GM21825 (cell line): Measurements from ENCODE around the gene CTNNA1.

Experiments
- ATAC-seq: cut with Tn5 transposase; IDR thresholded peaks from one replicate; pipeline ENCODE4 v1.9.1; 2021; ENCODE audit warnings: mild to moderate bottlenecking, moderate library complexity; ENCODE audit not compliant: unreplicated experiment

CTNNA1 gene

DNA sequence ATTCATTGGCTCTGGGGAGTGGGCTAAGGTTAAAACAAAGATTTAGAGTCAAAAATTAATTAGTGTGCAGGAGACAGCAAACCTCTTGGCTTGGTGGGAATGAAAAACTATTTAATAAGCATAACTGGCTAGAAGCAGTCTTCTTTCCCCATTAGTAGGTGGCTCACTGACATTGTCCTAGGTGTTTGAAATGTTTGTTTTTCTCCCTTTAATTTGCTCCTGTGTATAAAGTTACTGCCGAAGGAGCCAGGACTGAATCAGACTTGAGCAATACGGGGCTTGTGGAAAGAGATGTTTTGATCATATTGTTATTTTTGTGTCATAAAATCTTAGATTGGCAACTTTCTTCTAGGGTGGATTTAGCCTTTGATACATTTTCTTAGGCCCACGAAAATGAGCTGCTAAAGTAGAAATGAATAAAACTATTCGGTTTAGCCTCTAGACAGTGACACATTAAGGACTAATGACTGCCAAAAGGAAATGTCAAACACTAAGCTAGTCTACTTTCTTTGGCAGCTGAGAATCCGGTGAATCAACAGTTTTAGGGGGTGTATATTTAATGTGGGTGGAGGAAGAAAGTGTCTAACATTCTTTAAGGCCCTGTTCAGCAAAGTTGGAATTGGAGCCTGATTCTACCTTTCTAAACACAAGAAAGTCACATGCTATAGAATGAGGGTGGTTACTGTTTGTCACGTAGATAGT, 91.7 kb downstream of the CTNNA1 start:
- ATAC-seq: no peak

DNA sequence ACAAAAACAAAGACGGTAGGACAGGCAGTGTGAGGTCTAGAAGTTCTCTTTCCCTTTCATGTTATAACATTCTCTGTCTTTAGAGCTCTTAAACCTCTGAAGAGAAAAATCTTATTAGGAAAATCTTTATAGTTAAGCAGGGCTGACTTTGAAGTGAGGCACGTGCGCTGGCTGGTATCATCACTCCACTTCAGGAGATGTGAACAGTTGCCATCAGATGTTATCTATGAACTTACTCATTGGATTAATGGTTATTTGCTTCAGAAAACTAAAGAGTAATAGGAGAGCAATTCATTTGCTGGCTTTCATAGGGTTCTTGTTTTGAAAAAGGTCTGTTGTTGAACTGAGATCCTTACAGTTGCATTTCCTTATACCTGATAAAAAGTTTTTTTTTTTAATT, 96.2 kb downstream of the CTNNA1 start:
- ATAC-seq: no peak

DNA sequence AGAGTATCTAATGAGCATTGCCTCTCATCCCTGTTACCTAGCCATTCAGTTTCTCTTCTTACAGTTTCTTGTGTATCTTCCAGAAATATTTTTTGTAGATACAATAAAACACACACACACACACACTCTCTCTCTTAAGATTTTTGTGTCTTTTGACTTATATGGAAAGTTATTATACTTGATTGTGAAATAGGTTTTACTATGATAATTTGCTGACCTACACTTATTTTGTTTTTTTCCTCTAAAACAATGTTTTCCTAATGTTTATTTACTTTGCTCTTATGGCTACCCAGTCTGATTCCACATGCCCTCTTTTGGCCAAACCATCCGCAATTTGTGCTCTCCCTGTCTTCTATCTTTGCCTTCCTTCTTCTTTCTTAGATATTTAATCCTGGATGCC, 96.7 kb downstream of the CTNNA1 start:
- ATAC-seq: no peak

DNA sequence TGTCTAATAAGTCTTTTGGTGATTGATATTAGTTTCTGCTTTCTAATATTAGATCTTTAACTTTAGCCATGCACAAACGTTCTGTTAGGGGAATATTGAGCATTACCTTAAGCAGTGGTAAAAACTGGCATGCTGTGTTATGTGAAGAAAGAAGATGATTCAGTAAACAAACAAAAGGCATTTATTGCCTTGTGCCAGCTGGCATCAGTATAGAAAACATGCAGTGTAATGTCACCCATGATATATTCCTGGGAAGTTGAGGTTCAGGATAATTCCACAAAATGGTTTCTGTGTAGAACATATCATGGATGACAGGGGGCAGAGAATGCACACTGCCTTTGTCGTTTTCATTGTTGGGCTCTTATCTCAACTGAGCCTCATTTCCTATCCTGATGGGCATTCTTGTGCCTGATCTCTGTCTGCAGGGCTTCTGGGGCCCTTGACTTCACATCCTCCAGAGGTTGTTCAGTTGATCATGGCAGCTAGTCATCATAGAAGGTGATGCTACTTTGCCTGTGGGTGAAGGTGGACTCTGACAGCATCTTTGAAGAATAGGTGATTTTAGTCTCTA, 97.7 kb downstream of the CTNNA1 start:
- ATAC-seq: no peak

DNA sequence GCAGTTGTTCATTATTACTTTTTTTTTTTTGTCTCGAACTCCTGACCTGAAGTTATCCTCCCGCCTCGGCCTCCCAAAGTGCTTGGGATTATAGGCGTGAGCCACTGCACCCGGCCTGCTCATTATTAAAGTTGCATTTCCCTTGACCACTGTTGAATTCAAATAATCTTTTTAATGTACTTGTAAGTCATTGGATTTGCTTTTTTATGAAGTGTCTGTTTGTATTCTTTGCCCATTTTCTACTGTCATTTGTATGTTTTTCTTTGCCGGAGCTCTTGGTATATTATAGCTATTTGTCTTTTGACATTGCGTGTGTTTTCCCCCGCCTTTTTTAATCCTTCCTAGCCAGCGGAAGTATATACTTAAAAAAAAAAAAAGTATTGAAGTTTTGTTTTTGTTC, 99.9 kb downstream of the CTNNA1 start:
- no peak for ATAC-seq

DNA sequence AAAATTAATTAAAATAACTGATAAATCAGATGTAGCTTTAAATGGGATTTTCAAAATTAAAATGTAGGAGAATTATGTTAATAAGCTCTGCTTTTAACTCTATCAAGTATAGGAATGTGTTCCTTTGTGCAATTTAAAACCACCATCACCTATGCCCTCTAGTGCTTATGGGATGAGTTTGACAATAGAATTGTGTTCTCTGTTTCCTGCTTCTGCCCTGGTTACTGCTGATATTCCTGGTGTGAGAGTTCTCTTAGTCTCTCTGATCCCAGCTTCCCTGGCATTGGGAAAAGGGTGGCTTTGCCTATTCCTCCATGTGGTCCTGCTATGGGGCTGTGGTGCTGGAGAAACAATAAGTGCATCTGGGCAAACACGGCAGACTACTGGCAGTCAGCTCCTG, 113.8 kb downstream of the CTNNA1 start:
- ATAC-seq: no peak

DNA sequence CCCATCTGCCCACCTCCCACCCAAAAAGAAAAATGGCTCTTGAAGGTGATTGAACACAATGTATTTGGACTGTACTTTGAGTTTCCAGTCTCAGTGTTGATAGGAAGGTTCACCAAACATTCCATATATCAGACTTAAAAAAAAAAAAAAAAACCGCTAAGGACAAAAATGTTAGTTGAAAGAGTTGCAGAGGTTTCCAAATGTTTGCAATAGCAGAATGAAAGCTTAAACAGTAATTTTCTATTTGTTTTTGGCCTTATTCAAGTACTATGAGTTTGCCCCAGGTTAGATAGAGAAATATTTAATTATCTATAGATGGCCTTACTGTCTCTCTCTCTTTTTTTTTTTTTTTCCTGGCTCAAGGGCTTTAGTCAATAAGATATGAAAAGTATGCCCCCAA, 115.8 kb downstream of the CTNNA1 start:
- no peak for ATAC-seq

DNA sequence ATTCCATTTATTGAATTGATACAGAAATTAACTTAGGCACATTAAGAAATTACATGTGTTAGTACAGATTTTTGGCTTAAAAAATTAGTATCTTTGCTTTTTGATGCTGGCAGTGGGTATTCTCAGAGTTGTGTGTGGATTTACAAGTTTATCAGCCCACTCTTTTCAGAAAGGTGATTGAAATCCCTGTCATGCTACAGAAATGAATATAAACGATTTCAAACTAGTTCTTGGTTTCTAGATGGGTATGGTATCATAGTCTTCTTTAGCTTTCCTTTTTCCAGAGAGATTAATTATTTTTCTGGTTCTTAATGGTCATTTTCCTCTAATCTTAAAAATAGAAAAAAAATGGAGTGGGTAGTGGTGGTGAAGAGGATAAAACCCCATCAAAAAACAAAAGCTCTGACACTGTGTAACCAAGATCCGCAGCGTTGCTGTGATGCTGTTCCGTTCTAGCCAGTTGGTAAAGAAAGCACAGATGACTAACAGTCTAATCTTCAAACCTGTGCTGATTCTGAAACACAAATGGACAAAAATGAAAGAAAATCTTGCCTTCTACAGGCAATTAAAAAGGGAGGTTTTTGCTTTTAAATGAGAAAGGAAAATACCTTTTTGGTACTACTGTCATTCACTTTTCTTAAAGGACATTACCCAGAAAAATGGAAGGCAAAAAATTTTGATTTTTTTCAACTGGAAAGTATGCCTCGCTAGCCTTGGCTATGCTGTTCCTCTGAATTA, 116.7 kb downstream of the CTNNA1 start:
- ATAC-seq: no peak

DNA sequence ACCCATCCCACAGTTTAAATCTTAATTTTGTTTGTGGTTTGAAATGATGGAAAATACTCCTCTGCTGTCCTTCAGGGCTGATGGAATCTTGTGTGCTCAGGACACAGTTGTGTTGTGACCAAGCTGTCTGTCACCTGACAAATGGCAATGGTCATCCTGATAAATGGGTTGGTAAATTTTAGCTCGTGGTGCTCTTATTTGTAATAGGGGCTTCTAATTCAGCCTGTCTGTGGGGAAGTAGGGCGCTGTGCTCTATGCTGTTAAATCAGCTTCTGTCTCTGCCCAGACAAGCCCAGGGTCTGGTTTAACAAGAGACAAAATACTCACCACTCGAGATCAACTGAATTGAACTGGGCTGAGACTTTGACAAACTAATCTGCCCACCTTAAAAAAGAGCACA, 117.4 kb downstream of the CTNNA1 start:
- no peak for ATAC-seq

DNA sequence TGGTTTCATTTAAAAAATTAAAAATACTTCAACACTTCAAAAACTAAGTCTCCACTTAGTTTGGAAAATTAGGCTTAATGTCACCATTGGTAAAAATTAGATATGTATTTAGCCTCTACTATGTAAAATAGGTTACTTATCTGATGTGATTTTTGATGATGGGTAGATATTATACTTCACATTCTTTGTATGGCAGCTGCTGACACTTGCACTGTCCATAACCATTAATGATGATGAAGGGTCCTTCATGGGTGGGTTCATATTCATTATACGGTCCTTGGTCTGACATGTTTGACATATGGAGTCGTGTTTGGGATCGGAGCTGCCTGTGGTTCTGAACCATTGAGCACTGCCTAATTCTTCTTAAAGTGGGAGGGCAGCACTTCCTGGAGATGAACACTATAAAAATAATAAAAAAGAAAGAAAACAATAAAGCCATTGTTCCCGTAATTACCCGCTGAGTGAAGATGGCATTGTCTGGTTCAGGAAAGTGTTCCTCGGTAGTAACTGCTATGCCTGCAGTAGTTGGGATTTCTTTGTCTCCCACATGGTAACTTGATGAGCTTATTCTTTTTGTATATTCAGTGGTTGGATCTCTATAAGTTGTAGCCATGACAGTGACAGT, 119.7 kb downstream of the CTNNA1 start:
- ATAC-seq: no peak

DNA sequence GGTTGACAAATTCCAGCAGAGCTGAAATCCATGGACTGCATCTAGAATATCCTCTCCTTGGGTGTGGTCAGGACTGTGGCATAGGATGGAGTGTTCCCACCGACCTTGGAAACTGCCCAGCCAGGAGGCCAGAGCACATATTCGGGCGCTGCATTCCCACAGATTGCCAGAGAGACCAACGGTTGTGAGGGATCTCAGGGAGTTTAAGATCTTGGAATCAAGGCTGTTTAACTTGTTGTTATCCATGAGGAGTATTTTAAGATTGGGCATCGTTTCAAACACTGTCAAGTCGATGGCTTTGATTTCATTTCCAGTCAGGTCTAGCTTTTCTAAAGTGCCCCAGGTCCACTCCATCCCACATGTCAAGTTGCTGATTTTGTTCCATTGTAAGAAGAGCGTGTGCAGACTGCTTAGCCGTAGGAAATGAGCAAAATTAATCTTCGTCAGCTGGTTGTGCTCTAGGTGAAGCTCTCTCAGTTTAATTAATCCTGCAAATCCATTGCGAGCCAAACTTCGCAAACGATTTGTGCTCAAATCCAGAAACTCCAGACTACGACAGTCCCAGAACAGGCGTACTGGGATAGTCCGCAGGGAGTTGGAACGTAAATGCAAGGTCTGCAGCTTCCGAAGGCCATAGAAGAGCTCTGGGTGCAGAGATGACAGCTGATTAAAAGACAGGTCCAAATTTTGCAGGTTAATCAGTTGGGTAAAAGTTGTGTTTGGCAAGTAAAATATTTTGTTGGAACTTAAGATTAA, 120.4 kb downstream of the CTNNA1 start:
- ATAC-seq: no peak

DNA sequence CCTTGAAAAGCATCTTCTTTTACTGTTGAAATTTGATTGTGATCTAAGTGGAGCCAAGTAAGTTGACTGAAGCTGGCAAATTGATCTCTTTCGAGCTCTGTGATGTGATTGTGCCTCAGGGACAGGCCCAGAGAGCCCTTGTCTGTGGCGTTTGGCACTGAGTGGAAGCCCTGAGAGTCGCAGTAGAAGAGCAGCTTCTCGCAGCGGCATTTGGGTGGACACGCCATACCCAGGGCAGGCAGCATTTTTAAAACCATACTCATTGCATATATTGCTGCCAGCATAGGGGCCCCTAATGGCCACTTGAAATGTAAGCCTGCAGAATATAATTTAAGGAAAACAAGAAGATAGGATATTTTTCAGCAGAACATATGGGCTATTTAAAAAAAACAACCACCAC, 121.0 kb downstream of the CTNNA1 start:
- ATAC-seq: no peak

DNA sequence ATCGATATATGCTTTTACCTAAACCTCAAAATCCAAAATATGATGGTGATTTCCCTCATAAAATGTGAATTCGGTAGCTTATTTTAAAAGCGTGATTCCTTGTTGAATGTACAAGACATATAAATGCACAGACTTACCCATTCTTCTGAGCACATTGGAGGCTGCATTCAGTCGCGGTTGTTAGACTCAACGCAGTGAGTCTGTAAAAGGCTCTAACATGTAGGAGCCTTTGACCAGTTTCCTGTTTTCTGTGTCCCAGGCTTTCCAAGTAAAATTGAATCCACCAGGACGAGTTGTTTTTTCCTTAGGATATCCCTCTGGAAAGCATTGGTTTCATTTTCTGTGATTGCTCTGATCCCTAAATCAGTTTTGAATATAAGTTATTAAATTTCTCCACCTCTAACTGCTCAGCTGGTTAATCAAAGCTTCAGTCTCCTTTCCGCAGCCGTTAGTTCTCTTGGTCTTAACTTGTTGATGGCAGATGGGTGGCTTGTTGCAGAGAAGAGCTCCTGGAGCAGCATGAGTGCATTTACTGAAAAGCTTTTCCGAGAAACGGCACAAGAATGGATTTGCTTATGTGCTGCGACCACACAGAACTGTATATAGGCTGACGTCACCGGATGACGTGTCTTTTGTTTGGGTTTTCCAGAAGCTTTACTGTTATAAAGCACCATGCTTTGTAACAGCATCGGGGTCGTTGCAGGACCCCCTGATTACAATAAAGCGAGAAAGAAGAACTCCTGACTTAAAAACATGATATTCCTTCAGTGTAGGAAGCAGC, 121.7 kb downstream of the CTNNA1 start, which contains the start of gene LRRTM2:
Gene LRRTM2, minus strand, starts transcription at position 565 of the 781 bp plus-strand sequence. Its CDS starts 424 bp downstream, at position 141.
- no peak for ATAC-seq

DNA sequence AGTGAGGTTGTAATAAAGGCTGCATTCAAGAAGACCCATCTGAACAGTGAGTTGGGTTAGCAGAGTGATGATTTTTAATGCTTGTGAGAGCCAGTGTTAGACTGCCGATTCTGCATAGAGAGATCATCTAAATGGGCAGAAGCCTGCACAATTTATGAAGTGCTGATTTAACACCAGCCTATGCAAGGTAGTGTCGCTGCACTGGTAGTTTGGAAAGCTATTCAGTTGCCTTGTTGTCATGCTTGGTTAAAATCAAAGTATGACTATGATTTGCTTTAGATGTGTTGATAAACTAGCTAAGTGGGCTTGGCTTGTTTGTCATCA, 122.3 kb downstream of the CTNNA1 start:
- no peak for ATAC-seq

DNA sequence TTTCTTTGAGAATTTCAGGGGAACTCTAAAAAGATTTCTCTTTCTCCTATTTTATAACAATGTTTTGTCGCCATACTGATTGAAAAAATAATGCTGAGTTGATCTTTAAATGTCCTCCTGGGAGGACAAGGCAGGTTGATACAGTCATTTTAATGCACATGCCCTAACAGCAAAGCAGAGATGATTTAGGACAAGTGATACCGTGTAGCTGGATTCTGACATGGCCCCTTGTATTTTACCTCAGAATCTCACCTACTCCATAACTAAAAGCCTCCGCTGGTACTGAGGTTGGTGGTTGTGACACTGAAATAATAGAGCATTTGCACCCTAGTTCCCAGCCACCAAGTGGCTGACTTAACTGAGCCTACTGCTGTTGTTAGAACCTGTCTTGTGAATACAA, 122.7 kb downstream of the CTNNA1 start:
- no peak for ATAC-seq

DNA sequence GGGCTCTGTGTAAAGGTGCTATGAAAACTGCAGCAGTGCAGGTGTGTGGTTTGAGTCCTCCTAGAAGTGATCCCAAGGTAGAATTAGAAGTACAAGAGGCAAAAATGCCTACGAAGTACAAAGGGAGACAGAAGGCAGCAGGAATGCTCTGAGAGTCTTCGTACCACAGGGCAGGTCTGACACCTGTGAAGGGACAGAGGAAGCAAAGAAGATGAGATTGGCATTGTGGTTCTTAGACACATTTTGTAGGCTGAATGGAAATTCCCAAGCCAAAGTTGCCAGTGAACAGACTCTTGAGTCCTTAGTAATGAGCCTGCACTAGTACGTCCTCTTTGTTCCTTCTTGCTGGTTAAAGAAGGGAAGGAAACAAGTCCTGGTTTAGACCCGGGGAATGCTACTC, 123.6 kb downstream of the CTNNA1 start:
- ATAC-seq: no peak

DNA sequence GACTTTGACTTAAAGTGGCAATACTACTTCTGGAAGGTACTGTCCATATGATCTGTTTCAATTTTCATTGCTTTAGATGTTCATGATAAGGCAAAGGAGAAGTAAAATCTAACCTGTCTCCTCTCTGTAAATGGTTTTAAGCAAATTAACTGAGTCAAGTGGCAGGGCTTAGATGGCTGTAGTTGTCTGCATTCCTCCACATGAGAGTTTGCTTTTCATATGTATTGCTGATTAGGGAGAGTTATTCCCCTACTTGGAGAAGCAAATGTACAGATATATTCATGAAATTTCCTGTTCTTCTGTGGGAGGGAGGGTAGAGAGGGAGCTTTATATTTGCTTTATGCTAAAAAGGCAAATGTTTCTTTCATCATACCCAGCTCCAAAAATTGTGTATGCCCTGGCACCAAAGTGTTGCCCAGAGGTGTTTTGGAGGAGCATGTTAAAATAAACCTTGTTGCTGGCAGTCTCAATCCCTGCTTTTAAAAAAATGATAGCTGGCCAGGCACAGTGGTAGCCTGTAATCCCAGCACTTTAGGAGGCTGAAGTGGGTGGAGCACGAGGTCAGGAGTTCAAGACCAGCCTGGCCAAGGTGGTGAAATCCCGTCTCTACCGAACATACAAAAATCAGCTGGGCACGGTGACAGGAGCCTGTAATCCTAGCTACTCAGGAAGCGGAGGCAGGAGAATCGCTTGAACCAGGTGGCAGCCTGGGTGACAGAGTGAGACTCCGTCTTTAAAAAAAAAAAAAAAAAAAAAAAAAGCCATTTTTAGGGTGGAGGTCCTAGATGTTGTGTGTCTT, 125.4 kb downstream of the CTNNA1 start:
- ATAC-seq: no peak

DNA sequence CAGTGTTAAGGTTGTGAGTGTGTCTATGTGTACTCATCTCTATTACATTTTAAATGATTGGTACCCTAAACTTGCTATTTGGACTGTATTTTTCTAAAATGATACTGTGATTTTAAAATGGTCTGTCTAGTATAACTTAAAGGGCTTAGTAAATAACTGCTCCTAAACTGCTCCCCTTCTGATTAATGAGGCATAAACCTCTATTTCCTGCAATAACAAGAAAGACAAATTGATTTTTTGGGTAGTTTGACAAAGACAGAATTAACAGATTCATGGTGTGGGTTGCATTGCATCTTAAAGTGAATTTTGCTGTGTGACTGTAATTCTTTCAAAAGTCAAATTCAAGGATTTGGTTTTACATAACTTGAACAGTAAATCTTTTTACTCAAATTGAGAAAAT, 130.0 kb downstream of the CTNNA1 start:
- ATAC-seq: no peak

DNA sequence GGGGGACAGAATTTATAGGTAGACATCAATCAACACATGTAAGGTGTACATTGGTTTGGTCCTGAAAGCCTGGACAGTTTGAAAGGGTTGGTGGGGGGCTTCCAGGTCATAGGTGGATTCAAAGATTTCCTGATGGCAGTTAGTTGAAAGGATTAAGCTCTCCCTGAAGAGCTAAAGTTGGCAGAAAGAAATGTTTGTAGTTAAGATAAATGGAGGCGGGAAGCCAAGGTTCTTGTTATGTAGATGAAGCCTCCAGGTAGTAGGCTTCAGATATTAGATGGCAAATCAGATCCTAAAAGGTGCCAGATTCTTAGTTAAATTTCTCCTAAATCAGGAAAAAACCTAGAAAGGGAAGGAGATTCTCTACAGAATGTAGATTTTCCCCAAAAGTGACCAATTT, 130.9 kb downstream of the CTNNA1 start:
- ATAC-seq: no peak

DNA sequence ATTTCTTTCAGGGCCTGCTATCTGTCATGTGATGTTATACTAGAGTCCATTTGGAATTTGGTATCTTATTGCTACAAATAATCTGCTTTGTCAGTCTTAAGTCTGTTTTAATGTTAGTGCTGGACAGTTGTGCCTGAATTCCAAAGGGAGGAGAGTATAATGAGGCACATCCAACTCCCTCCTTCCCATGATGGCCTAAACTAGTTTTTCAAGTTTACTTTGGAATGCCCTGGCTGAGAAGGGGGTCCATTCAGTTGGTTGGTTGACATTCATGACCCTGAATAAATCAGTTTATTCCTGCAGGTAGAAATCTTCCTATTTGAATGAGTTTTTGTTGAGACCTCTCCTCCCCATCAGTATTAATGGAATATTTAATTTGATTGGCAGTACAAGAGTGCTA, 131.3 kb downstream of the CTNNA1 start:
- ATAC-seq: no peak
